Activated CD4-positive, alpha-beta memory T cell treated with anti-CD3 and anti-CD28 coated beads, Interleukin-2, amount 10 ng/mL, durations not matched to agents 7 days and 5 days (primary cell): ENCODE measurements around the gene MCF2L2. TPM values are rescaled to one million over a fixed set of nuclear protein-coding genes. Genes with fewer than 3 reads are reported as not detected.
A peak's percentile ranks its signal among the peaks of the same experiment; 100 is the strongest.
"Not testable (repeated sequence)": the region's sequence is repeated elsewhere in the genome, so short reads cannot be mapped to it uniquely, and the experiment has no call there.

ENCODE experiments used
- CTCF ChIA-PET: fragments of 350-600 bp; sonication (Branson Sonifier 250); formaldehyde crosslinking; loops from one replicate; lab custom pipeline; 2021; ENCODE audit warnings: antibody characterized with exemption, inconsistent platforms; lab: Charles Lee
- POLR2A ChIA-PET: fragments of 350-600 bp; sonication (Branson Sonifier 250); formaldehyde crosslinking; loops from one replicate; lab custom pipeline; 2021; ENCODE audit warnings: antibody characterized with exemption; lab: Charles Lee
- DNase-seq: peaks from one replicate; pipeline ENCODE4 v3.0.0-alpha.2; 2020
- H3K27ac Mint-ChIP-seq: one replicate; pipeline ENCODE4 v1.8.0; 2021; ENCODE audit warnings: mild to moderate bottlenecking, mixed read lengths
- H3K27me3 Mint-ChIP-seq: one replicate; pipeline ENCODE4 v1.8.0; 2021; ENCODE audit warnings: mixed read lengths
- H3K36me3 Mint-ChIP-seq: one replicate; pipeline ENCODE4 v1.8.0; 2021; ENCODE audit warnings: low read depth, mixed read lengths
- H3K4me1 Mint-ChIP-seq: one replicate; pipeline ENCODE4 v1.8.0; 2021; ENCODE audit warnings: mixed read lengths
- H3K4me3 Mint-ChIP-seq: one replicate; pipeline ENCODE4 v1.8.0; 2021; ENCODE audit warnings: mild to moderate bottlenecking, mixed read lengths
- H3K9me3 Mint-ChIP-seq: one replicate; pipeline ENCODE4 v1.8.0; 2021; ENCODE audit warnings: mixed read lengths
- total RNA-seq, 2 experiments: library from RNA; stranded (reverse); gene quantifications; one replicate each; pipeline ENCODE4 v1.2.3, GENCODE V29; 2021

The MCF2L2 gene
- total RNA-seq, result 1 to 10 TPM; 6.6 to 7.0 TPM

GRCh38 chr3:183428447-183429211 lies at the start of gene MCF2L2:
Gene MCF2L2, minus strand, starts transcription at chr3:183428619. Its CDS starts 642 bp downstream, at chr3:183427977.
- H3K27me3 Mint-ChIP-seq, result peaks cover 2% of the 10 kb centered on the region
- CTCF ChIA-PET, result interaction anchor here (1.1 to 2.1 kb wide), 6 partner anchors 10 to 360 kb away, joined by 4 to 11 read pairs (median 4); no protein-coding TSS in a partner anchor

GRCh38 chr3:183477801-183478456 lies 49.5 kb upstream of the MCF2L2 start:
- H3K36me3 Mint-ChIP-seq, result no peaks in the 10 kb centered on the region
- ChIA-PET CTCF (interaction anchor here (0.6 to 4.1 kb wide), 7 partner anchors 9 to 289 kb away, joined by 3 to 21 read pairs (median 3); no protein-coding TSS in a partner anchor), POLR2A (interaction anchor here (1.8 kb wide), 1 partner anchor 9 kb away, joined by 5 read pairs; no protein-coding TSS in a partner anchor)
- no peak for DNase-seq
- H3K27me3 Mint-ChIP-seq, result peaks cover 2% of the 10 kb centered on the region
- no peak overlapping the region for H3K4me3 Mint-ChIP-seq
- no peak overlapping the region for H3K27ac Mint-ChIP-seq
- peaks cover 8% of the 10 kb centered on the region for H3K4me1 Mint-ChIP-seq
- H3K9me3 Mint-ChIP-seq, result no peaks in the 10 kb centered on the region

More at GRCh38 chr3:183428447-183429211, at the start of gene MCF2L2:
- H3K9me3 Mint-ChIP-seq, result no peaks in the 10 kb centered on the region
- H3K4me1 Mint-ChIP-seq, result peaks cover 60% of the 10 kb centered on the region
- POLR2A ChIA-PET, result interaction anchor here (0.7 to 2.6 kb wide), 13 partner anchors 8 to 456 kb away, joined by 3 to 36 read pairs (median 5); partner anchors contain the start of genes PARL and YEATS2
- peaks cover 10% of the 10 kb centered on the region for H3K36me3 Mint-ChIP-seq
- H3K4me3 Mint-ChIP-seq, result peak within 1 kb of the TSS; percentile 77
- peak; percentile 87 for DNase-seq
- H3K27ac Mint-ChIP-seq, result peak within 1 kb of the TSS; percentile 72

GRCh38 chr3:183475764-183476162 lies 47.3 kb upstream of the MCF2L2 start:
- H3K4me3 Mint-ChIP-seq, POLR2A ChIA-PET, H3K4me1 Mint-ChIP-seq, H3K27ac Mint-ChIP-seq, H3K36me3 Mint-ChIP-seq, H3K9me3 Mint-ChIP-seq, H3K27me3 Mint-ChIP-seq, DNase-seq: not testable (repeated sequence)
- CTCF ChIA-PET, result interaction anchor here (1.7 kb wide), 1 partner anchor 291 kb away, joined by 4 read pairs; no protein-coding TSS in a partner anchor

- Mint-ChIP-seq H3K9me3 (no peaks in the 10 kb centered on the region), H3K36me3 (no peaks in the 10 kb centered on the region), H3K4me3 (no peak overlapping the region), H3K4me1 (peaks cover 1% of the 10 kb centered on the region), H3K27me3 (peaks cover 2% of the 10 kb centered on the region), H3K27ac (no peak overlapping the region)
- ChIA-PET POLR2A (no interaction called here), CTCF (interaction anchor here (0.9 to 1.7 kb wide), 2 partner anchors 292 to 410 kb away, joined by 3 to 4 read pairs; partner anchors contain the start of gene PARL)
- no peak for DNase-seq
Measured at GRCh38 chr3:183475016-183475763, 46.8 kb upstream of the MCF2L2 start.

- no peak for DNase-seq
- no peaks in the 10 kb centered on the region for H3K36me3 Mint-ChIP-seq
- CTCF ChIA-PET, result interaction anchor here (0.9 kb wide), 1 partner anchor 411 kb away, joined by 3 read pairs; the partner anchor contains the start of gene PARL
- no peak overlapping the region for H3K27ac Mint-ChIP-seq
- H3K27me3 Mint-ChIP-seq, result peaks cover 2% of the 10 kb centered on the region
- no peaks in the 10 kb centered on the region for H3K9me3 Mint-ChIP-seq
- peaks cover 8% of the 10 kb centered on the region for H3K4me1 Mint-ChIP-seq
- POLR2A ChIA-PET, result no interaction called here
- H3K4me3 Mint-ChIP-seq, result no peak overlapping the region
Measured at GRCh38 chr3:183473969-183474368, 45.5 kb upstream of the MCF2L2 start.

- no peak for DNase-seq
- no peaks in the 10 kb centered on the region for H3K36me3 Mint-ChIP-seq
- H3K9me3 Mint-ChIP-seq, result no peaks in the 10 kb centered on the region
- ChIA-PET POLR2A (interaction anchor here (0.7 kb wide), 1 partner anchor 92 kb away, joined by 3 read pairs; no protein-coding TSS in a partner anchor), CTCF (interaction anchor here (0.6 to 0.8 kb wide), 2 partner anchors 280 to 295 kb away, joined by 3 to 4 read pairs; no protein-coding TSS in a partner anchor)
- no peak overlapping the region for H3K27ac Mint-ChIP-seq
- H3K4me3 Mint-ChIP-seq, result no peak overlapping the region
- peaks cover 23% of the 10 kb centered on the region for H3K4me1 Mint-ChIP-seq
- peaks cover 2% of the 10 kb centered on the region for H3K27me3 Mint-ChIP-seq
Measured at GRCh38 chr3:183472155-183472554, 43.7 kb upstream of the MCF2L2 start.

GRCh38 chr3:183468424-183468823 lies 40.0 kb upstream of the MCF2L2 start:
- H3K36me3 Mint-ChIP-seq, result no peaks in the 10 kb centered on the region
- ChIA-PET CTCF (interaction anchor here (0.6 to 3.5 kb wide), 15 partner anchors 20 to 417 kb away, joined by 3 to 43 read pairs (median 5); partner anchors contain the start of genes KLHL24, MCF2L2, PARL and YEATS2), POLR2A (interaction anchor here (0.9 to 2.3 kb wide), 4 partner anchors 10 to 230 kb away, joined by 3 to 5 read pairs (median 4); partner anchors contain the start of gene MCF2L2)
- peaks cover 23% of the 10 kb centered on the region for H3K4me1 Mint-ChIP-seq
- no peak overlapping the region for H3K4me3 Mint-ChIP-seq
- H3K9me3 Mint-ChIP-seq, result no peaks in the 10 kb centered on the region
- peak overlapping the region; percentile 59 for H3K27ac Mint-ChIP-seq
- no peaks in the 10 kb centered on the region for H3K27me3 Mint-ChIP-seq
- DNase-seq, result no peak

GRCh38 chr3:183466575-183466974 lies 38.2 kb upstream of the MCF2L2 start:
- Mint-ChIP-seq H3K9me3 (no peaks in the 10 kb centered on the region), H3K27me3 (peaks cover 5% of the 10 kb centered on the region), H3K27ac (no peak overlapping the region), H3K4me3 (no peak overlapping the region), H3K4me1 (peaks cover 23% of the 10 kb centered on the region), H3K36me3 (no peaks in the 10 kb centered on the region)
- CTCF ChIA-PET, result interaction anchor here (1.2 kb wide), 1 partner anchor 301 kb away, joined by 4 read pairs; no protein-coding TSS in a partner anchor
- no peak for DNase-seq
- POLR2A ChIA-PET, result no interaction called here

GRCh38 chr3:183465710-183466109 lies 37.3 kb upstream of the MCF2L2 start:
- CTCF ChIA-PET, result interaction anchor here (0.7 kb wide), 1 partner anchor 28 kb away, joined by 3 read pairs; no protein-coding TSS in a partner anchor
- H3K4me3 Mint-ChIP-seq, H3K9me3 Mint-ChIP-seq, H3K27ac Mint-ChIP-seq, DNase-seq, POLR2A ChIA-PET, H3K36me3 Mint-ChIP-seq, H3K27me3 Mint-ChIP-seq: not testable (repeated sequence)
- peaks cover 23% of the 10 kb centered on the region for H3K4me1 Mint-ChIP-seq

GRCh38 chr3:183464480-183464879 lies 36.1 kb upstream of the MCF2L2 start:
- no peaks in the 10 kb centered on the region for H3K9me3 Mint-ChIP-seq
- no peaks in the 10 kb centered on the region for H3K36me3 Mint-ChIP-seq
- H3K4me3 Mint-ChIP-seq, result no peak overlapping the region
- H3K4me1 Mint-ChIP-seq, result peaks cover 19% of the 10 kb centered on the region
- DNase-seq, result no peak
- peaks cover 5% of the 10 kb centered on the region for H3K27me3 Mint-ChIP-seq
- no peak overlapping the region for H3K27ac Mint-ChIP-seq
- CTCF ChIA-PET, result interaction anchor here (0.7 to 1.2 kb wide), 2 partner anchors 15 to 303 kb away, joined by 3 to 4 read pairs; no protein-coding TSS in a partner anchor
- POLR2A ChIA-PET, result no interaction called here

GRCh38 chr3:183460081-183461055 lies 31.9 kb upstream of the MCF2L2 start:
- no peak overlapping the region for H3K4me3 Mint-ChIP-seq
- peaks cover 5% of the 10 kb centered on the region for H3K27me3 Mint-ChIP-seq
- H3K36me3 Mint-ChIP-seq, result peaks cover 7% of the 10 kb centered on the region
- POLR2A ChIA-PET, result interaction anchor here (0.9 kb wide), 1 partner anchor 30 kb away, joined by 3 read pairs; no protein-coding TSS in a partner anchor
- H3K4me1 Mint-ChIP-seq, result no peaks in the 10 kb centered on the region
- CTCF ChIA-PET, result no interaction called here
- H3K27ac Mint-ChIP-seq, result no peak overlapping the region
- no peak for DNase-seq
- no peaks in the 10 kb centered on the region for H3K9me3 Mint-ChIP-seq
